Uterus (tissue), 4 donors: ENCODE measurements around the gene EFEMP1. TPM values are rescaled to one million over a fixed set of nuclear protein-coding genes. Genes with fewer than 3 reads are reported as not detected.

Experiments used
- DNase-seq, 2 donors: peaks; one replicate each; pipeline ENCODE4 v3.0.0-alpha.2; 2019 to 2020
- H3K27ac ChIP-seq, 2 donors: fragments of 200-600 bp; sonication (generic); 1 replicate in 1 of 2; 2 replicates in 1 of 2; pipeline ENCODE4 v1.5.1; 2016 to 2018
- H3K27me3 ChIP-seq, 2 donors: fragments of 200-600 bp; sonication (generic); one replicate each; pipeline ENCODE4 v1.5.1; 2018 to 2019; ENCODE audit warnings: control low read depth in 1 of 2
- H3K36me3 ChIP-seq, 2 donors: fragments of 200-600 bp; sonication (generic); one replicate each; pipeline ENCODE4 v1.5.1; 2019; ENCODE audit warnings: control low read depth in 1 of 2
- H3K4me1 ChIP-seq, 2 donors: fragments of 200-600 bp; sonication (generic); one replicate each; pipeline ENCODE4 v1.5.1; 2018 to 2019; ENCODE audit warnings: control low read depth in 1 of 2
- H3K4me3 ChIP-seq, 2 donors: fragments of 200-600 bp; sonication (generic); 1 replicate in 1 of 2; 2 replicates in 1 of 2; pipeline ENCODE4 v1.5.1; 2018 to 2019; ENCODE audit warnings: mild to moderate bottlenecking in 1 of 2
- H3K9me3 ChIP-seq, 2 donors: fragments of 200-600 bp; sonication (generic); one replicate each; pipeline ENCODE4 v1.5.1; 2019; ENCODE audit warnings: control low read depth in 1 of 2
- CTCF ChIP-seq, 4 experiments: fragments of 200-600 bp in 2 of 4; fragments of 450-650 bp in 2 of 4; sonication (generic) in 2 of 4; IDR thresholded peaks; one replicate each; pipeline ENCODE4 v1.5.1; 2016 to 2019; ENCODE audit warnings: antibody characterized with exemption in 4 of 4, mild to moderate bottlenecking in 2 of 4, moderate library complexity in 1 of 4
- POLR2A ChIP-seq, 2 donors: fragments of 450-650 bp; IDR thresholded peaks; one replicate each; pipeline ENCODE4 v1.6.1; 2016; ENCODE audit warnings: antibody characterized with exemption in 2 of 2, mild to moderate bottlenecking in 1 of 2, moderate library complexity in 1 of 2
- intact Hi-C: fragments of 100-400 bp; cut with DNase I; formaldehyde crosslinking; loops from one replicate; pipeline ENCODE4 v1.15.1; 2023; ENCODE audit warnings: low total_unique reads
- total RNA-seq, 4 donors: library from RNA; depleted of rRNA in 3 of 4; stranded (reverse); fragments of >200 nt in 3 of 4; gene quantifications; one replicate each; pipeline versions ENCODE4 v1.1.0 to v1.2.4, GENCODE V29; 2014 to 2023
- donor health status: DM: yes; HTN: yes; CAD: no.

EFEMP1 gene
- total RNA-seq, 4 donors from 2014 or later = 57.0 to 513 (median 250) TPM

GRCh38 chr2:55896633-55897032 lies 26.9 kb downstream of the EFEMP1 start:
- Histone ChIP-seq H3K4me3 (no peak overlapping the region), H3K9me3 (no peaks in the 10 kb centered on the region), H3K4me1 (peaks cover 0 to 7% of the 10 kb centered on the region in 2 donors), H3K27ac (no peak overlapping the region), H3K36me3 (no peaks in the 10 kb centered on the region), H3K27me3 (no peaks in the 10 kb centered on the region)
- no peak for DNase-seq
- TF ChIP-seq POLR2A (IDR thresholded peaks at IDR 0.05) (no peak), CTCF (IDR thresholded peaks at IDR 0.05) (no peak)
- intact Hi-C loops = no loop called here

GRCh38 chr2:55894720-55895119 lies 28.9 kb downstream of the EFEMP1 start:
- H3K9me3 ChIP-seq = no peaks in the 10 kb centered on the region
- no peak for DNase-seq
- no peak for TF ChIP-seq CTCF (IDR thresholded peaks at IDR 0.05)
- TF ChIP-seq POLR2A (IDR thresholded peaks at IDR 0.05) = no peak
- peak overlapping the region; percentile 22 to 67 for H3K27ac ChIP-seq
- intact Hi-C loops = no loop called here
- H3K27me3 ChIP-seq = no peaks in the 10 kb centered on the region
- H3K4me3 ChIP-seq = no peak overlapping the region
- no peaks in the 10 kb centered on the region for H3K36me3 ChIP-seq
- peaks cover 0 to 7% of the 10 kb centered on the region in 2 donors for H3K4me1 ChIP-seq

- no peak for DNase-seq
- TF ChIP-seq POLR2A (IDR thresholded peaks at IDR 0.05) (no peak), CTCF (IDR thresholded peaks at IDR 0.05) (no peak)
- Histone ChIP-seq H3K27me3 (no peaks in the 10 kb centered on the region), H3K4me1 (peaks cover 0 to 7% of the 10 kb centered on the region in 2 donors), H3K4me3 (no peak overlapping the region), H3K9me3 (no peaks in the 10 kb centered on the region), H3K27ac (peak overlapping the region; percentile 61 to 67), H3K36me3 (no peaks in the 10 kb centered on the region)
- intact Hi-C loops = no loop called here
Measured at GRCh38 chr2:55891671-55892094, 31.9 kb downstream of the EFEMP1 start.

GRCh38 chr2:55888936-55889335 lies 34.6 kb downstream of the EFEMP1 start:
- peaks cover 0 to 12% of the 10 kb centered on the region in 2 donors for H3K4me1 ChIP-seq
- H3K36me3 ChIP-seq = no peaks in the 10 kb centered on the region
- no peaks in the 10 kb centered on the region for H3K9me3 ChIP-seq
- TF ChIP-seq POLR2A (IDR thresholded peaks at IDR 0.05) (no peak), CTCF (IDR thresholded peaks at IDR 0.05) (no peak)
- no peak for DNase-seq
- intact Hi-C loops = no loop called here
- no peaks in the 10 kb centered on the region for H3K27me3 ChIP-seq
- peak overlapping the region; percentile 50 to 70 for H3K27ac ChIP-seq
- no peak overlapping the region for H3K4me3 ChIP-seq

- no peaks in the 10 kb centered on the region for H3K36me3 ChIP-seq
- intact Hi-C loops = no loop called here
- no peaks in the 10 kb centered on the region for H3K9me3 ChIP-seq
- H3K4me3 ChIP-seq = no peak overlapping the region
- TF ChIP-seq POLR2A (IDR thresholded peaks at IDR 0.05) = no peak
- TF ChIP-seq CTCF (IDR thresholded peaks at IDR 0.05) = no peak
- peaks cover 0 to 8% of the 10 kb centered on the region in 2 donors for H3K4me1 ChIP-seq
- no peaks in the 10 kb centered on the region for H3K27me3 ChIP-seq
- no peak for DNase-seq
- H3K27ac ChIP-seq = peak overlapping the region; percentile 70 to 71
Measured at GRCh38 chr2:55887901-55888624, 35.5 kb downstream of the EFEMP1 start.
